GM19240 (cell line): ENCODE results near the gene KLF7.
"Not testable (repeated sequence)": the region's sequence is repeated elsewhere in the genome, so short reads cannot be mapped to it uniquely, and the experiment has no call there.

Source experiments
- DNase-seq: peaks from one replicate; pipeline ENCODE4 v3.0.0; 2011; ENCODE audit warnings: low spot score; ENCODE audit not compliant: insufficient read length

The KLF7 gene

DNA sequence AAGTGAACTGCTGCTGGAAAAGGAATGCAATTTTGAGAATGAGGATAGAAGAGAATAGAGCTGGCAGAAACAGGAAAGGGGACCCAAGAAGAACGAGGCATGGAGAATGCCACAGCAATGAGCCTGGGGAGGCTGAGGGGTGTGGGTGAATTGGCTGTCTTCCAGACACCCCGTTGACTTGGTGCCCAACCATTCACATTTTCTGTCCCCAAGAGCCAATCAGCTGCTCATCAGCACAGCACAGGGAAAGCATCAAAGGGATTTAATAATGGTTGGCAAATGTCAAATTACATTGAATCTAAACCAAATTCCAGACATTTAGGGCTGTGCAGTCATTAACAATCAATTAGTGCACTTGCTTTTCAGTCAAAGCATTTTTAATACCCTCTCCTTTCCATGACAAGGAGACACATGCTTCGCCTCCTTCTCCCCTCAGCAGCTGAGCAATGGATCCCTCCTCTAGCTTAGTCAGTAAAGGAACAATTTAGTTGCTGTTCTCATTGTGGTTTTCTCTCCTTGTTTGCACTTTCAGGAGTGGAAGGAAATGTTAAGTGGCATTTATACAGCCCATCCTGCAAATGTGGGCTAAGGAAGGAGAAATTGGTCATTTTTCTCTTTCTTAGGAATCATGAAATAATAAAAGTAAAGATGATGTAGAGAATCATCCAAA, 98.8 kb downstream of the KLF7 start:
- no peak for DNase-seq

DNA sequence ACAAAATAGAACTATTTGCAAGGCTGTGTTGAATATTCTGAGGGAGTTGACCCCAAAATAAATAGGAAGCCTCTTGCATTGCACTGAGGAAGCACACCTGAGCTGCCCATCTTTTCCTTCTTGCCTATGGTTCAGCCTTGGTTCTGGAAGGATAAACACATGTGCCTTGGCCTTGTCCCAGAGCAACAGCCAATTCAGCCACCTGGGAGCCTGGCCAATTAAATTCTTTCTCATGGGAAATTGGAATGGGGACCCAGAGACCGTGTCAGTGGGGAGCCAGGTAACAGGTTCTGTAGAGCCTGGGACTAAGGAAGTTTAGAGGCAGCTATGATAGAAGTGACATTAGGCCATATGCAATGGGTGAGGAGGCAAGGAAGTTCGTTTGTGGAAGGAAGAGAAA, 99.6 kb downstream of the KLF7 start:
- no peak for DNase-seq

- DNase-seq = no peak
Measured at GRCh38 chr2:207064128-207064690, 101.5 kb downstream of the KLF7 start.

- no peak for DNase-seq
Measured at GRCh38 chr2:207061181-207061580, 104.6 kb downstream of the KLF7 start.

GRCh38 chr2:207055257-207055656, 110.5 kb downstream of the KLF7 start:
- DNase-seq = no peak

DNA sequence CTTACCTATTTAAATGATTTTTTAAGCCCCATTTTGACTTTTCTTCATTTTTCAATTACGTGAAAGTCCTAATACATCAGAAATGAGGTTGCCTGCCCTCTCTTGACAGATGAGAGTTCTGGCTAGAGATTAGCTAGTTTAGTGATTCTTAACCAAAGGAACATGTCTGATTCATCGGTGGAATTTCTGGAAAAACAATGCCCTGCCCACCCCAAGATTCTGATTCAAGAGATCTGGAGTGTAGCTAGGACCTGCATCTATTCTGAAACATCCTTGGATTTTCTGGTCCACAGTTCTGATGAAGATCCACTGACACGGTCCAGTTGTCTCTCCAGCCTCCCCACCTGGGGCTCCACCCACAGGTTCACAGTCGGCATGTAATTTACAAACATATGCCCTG, 111.2 kb downstream of the KLF7 start:
- no peak for DNase-seq

- DNase-seq = no peak
Measured at GRCh38 chr2:207051385-207051965, 114.3 kb downstream of the KLF7 start.

DNA sequence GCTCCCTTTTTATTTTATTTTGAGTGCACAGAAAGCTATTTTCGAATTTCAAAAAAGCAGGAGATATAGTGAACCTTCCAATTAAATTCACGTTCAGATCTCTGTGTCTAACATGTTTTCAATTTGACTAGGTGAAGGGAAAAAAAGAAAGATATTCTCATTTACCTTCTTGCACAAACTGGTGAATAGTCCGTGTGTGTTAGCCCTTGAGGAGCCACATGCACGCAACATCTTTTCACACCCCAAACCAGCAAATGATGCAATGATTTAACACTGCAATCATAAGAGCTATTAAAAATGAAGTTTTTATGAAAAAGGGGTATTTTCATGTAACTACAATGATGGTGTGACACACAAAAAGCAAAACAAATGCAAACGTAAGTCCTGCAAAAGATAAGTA, 116.6 kb downstream of the KLF7 start:
- no peak for DNase-seq

GRCh38 chr2:207048416-207048815, 117.3 kb downstream of the KLF7 start:
- DNase-seq = no peak

GRCh38 chr2:207046724-207047123, 119.0 kb downstream of the KLF7 start:
- no peak for DNase-seq

DNA sequence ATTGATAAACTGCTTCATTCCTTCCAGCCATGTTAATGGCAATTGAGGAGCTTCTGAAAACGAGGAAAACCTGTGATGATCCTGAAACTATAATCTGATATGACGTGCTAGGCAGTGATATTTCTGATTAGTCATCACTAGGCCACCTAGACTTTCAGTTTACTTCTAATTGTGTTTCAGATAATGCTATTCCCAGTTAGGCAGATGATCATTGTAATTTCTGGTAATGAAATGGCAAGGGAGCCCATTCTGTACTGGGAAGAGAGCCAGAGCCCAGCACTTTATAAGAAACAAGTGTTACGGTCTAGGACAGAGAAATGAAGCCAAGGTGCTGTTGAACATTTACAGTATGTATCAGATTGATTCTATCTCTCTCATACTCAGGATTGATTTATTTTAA, 120.2 kb downstream of the KLF7 start:
- DNase-seq = no peak

DNA sequence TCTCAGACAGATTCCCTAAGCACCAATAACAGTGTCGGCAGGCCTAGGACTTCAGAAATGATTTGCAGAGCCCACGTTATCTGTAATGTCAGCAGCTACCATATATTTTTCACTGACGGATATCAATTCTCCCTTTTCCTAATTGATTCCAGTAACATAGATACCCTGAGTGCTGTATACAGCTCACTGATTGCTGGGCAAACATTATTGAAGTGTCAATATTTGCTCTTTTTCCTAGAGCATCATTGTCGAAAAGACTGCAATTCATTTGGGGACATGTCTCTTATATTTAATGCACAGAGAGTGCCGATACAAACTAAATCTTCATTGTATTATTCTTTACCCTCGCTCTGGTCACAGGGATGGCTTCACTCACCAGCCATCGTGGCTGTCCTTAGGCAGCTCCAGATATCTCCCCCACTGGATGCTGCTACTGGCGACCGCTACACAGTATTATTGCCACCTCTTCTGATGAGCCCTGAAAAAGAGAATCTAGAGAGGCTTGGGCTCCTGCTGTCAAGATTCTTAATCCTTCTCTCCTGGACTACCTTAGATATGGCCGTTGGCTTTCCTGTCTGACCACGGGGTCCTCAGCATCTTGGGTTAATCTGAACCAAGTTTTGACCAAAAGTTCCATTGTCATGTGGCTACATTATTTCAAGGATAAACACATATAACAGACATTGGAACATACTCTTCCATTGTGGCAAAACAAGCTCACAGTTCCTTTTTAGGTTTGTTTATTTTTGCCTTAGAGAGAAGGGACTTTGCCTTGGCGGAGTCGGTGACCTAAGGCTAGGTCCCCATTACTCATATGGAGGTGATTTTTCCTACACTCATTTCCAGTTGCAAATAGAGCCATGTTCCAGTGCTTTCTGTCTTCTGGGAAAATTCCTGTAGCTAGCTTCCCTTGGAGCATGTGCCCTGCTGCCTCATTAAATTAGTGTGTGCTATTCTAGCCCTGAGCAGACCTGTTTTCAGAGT, 121.1 kb downstream of the KLF7 start:
- no peak for DNase-seq

DNA sequence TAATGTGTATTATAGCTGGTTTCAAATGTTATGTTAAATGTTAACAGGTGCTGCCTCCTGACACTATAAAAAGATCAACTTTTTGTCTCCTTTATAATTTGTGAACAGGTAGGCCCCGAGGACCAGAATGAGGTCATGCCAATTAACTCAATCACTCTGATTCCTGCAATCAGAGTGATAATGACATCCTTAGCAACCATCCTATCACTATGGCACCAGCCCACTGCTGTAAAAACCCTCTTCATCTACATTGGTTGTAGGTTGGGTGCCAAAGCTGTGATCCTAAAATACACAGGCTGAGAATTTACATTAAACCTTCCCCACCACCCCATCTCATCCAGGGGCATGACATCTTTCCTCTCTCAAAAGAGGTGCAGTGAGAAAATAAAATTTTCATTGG, 122.9 kb downstream of the KLF7 start:
- no peak for DNase-seq

GRCh38 chr2:207041786-207042554, 123.8 kb downstream of the KLF7 start:
- DNase-seq = no peak

DNA sequence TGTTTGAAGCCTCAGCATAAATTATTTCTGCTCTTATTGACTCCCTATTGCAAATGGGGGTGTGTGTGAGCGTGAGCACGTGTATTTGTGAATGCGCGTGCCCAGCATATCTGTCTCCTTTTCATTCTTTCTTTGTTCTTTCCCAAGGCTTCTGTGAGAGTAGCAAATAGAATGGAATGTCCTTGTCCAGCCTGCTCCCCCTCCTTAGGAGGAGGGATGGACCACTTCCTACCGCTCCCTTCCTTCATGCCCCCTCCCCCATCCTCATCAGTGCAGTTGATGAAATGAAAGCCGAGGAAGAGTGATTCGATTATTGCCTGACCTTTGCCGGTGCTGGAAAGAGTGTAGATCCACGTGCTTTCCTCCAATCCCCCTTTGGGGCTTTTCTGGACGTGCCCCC, 124.5 kb downstream of the KLF7 start:
- DNase-seq = no peak

- no peak for DNase-seq
Measured at GRCh38 chr2:207040696-207041095, 125.1 kb downstream of the KLF7 start.

DNA sequence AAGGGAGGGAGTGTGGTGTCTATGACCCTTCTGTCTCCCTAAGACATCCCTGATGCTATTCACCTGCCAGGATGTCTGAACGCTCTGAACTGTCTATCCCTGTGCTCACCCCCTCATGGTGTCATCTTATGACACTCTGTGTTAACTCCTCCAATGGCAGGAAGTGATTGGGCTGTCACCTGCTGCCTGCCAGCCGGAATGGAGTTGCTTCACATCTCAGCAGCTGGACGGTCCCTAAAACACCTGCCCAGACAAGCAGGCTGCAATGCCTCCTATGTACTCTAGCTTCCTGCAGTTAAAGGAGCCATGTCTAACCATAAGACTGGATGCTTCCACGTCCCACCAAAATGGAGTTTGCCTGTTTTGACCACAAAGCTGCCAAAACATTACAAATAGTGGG, 126.5 kb downstream of the KLF7 start:
- no peak for DNase-seq

GRCh38 chr2:207038299-207038698, 127.4 kb downstream of the KLF7 start:
- DNase-seq = no peak

- DNase-seq = no peak
Measured at GRCh38 chr2:207037896-207038295, 127.9 kb downstream of the KLF7 start.

DNA sequence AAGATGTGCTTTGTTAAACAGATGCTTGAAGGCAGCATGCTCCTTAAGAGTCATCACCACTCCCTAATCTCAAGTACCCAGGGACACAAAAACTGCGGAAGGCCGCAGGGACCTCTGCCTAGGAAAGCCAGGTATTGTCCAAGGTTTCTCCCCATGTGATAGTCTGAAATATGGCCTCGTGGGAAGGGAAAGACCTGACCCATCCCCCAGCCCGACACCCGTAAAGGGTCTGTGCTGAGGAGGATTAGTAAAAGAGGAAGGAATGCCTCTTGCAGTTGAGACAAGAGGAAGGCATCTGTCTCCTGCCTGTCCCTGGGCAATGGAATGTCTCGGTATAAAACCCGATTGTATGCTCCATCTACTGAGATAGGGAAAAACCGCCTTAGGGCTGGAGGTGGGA, 128.7 kb downstream of the KLF7 start:
- not testable (repeated sequence) for DNase-seq

DNA sequence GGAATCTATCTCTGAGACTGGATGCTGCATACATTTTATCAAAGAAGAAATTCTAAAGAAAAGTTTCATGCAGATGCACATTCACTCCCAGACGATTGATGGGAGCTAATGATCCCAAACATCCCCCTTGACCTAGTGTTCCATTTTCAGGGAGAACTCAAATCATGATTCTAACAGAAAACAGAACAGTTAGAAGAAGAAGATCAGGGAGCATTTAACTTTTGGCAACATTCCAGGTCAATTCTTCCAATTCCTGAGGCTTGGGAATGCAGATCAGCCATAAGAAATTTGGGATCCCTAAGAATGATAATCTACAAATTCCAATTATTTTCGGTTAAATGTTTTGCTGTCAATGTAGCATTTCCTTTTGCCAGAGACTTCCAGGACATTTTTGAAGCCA, 129.9 kb downstream of the KLF7 start:
- no peak for DNase-seq
